Measurements from ENCODE around the gene GRIK4. TPM values are rescaled to one million over a fixed set of nuclear protein-coding genes. Genes with fewer than 3 reads are reported as not detected.

The GRIK4 gene
- total and polyA plus RNA-seq, 4 donors: 0.05 to 0.25 (median 0.06) TPM; not detected in 1

GRCh38 chr11:120676991-120677390, 165.4 kb downstream of the GRIK4 start:
- peaks cover 0 to 4% (median 1%) of the 10 kb centered on the region in 4 donors for H3K27me3 ChIP-seq (ENCODE audit: control insufficient read depth in 4 of 4, insufficient read depth in 4 of 4, low read length in 3 of 4)
- H3K27ac ChIP-seq (ENCODE audit: low read depth in 1 of 2, low read length in 2 of 2): no peak overlapping the region
- H3K4me3 ChIP-seq (ENCODE audit: low read depth in 1 of 3, low read length in 3 of 3): no peak overlapping the region
- WGBS: 83% methylated on average over 6 of the region's 6 CpGs
- H3K9ac ChIP-seq (ENCODE audit: low read depth in 1 of 2, low read length in 2 of 2): no peak overlapping the region
- no peaks in the 10 kb centered on the region for H3K4me1 ChIP-seq (ENCODE audit: control insufficient read depth in 4 of 4, insufficient read depth in 4 of 4, low read length in 3 of 4)
- H3K36me3 ChIP-seq (ENCODE audit: control insufficient read depth in 4 of 4, insufficient read depth in 3 of 4, low read depth in 1 of 4, low read length in 3 of 4): no peaks in the 10 kb centered on the region
- H3K9me3 ChIP-seq (ENCODE audit: control insufficient read depth in 4 of 4, low read length in 3 of 4): no peaks in the 10 kb centered on the region
- DNase-seq (ENCODE audit: low spot score): no peak
- no peak for TF ChIP-seq FOXA2 (IDR thresholded peaks at IDR 0.05)
- TF ChIP-seq HNF4G (IDR thresholded peaks at IDR 0.05): no peak
- no peak for TF ChIP-seq FOXA1 (IDR thresholded peaks at IDR 0.05)
- no peak for TF ChIP-seq EGR1 (IDR thresholded peaks at IDR 0.05; ENCODE audit: low read depth in 2 of 2)
- TF ChIP-seq REST (IDR thresholded peaks at IDR 0.05): no peak
- no peak for TF ChIP-seq ATF3 (IDR thresholded peaks at IDR 0.05)
- TF ChIP-seq YY1 (IDR thresholded peaks at IDR 0.05): no peak
- TF ChIP-seq JUND (IDR thresholded peaks at IDR 0.05): no peak
- TF ChIP-seq TAF1 (conservative IDR thresholded peaks at IDR 0.05): no peak
- no peak for TF ChIP-seq ZBTB33 (IDR thresholded peaks at IDR 0.05)
- no peak for TF ChIP-seq SP1 (IDR thresholded peaks at IDR 0.05)
- no peak for TF ChIP-seq RAD21 (IDR thresholded peaks at IDR 0.05)
- no peak for TF ChIP-seq RXRA (IDR thresholded peaks at IDR 0.05)
- no peak for TF ChIP-seq HNF4A (conservative IDR thresholded peaks at IDR 0.05)
- TF ChIP-seq CTCF (IDR thresholded peaks at IDR 0.05; ENCODE audit: low read depth, low read length, missing input control): no peak
- no peak for TF ChIP-seq MAX (IDR thresholded peaks at IDR 0.05)
- TF ChIP-seq NR2F2 (IDR thresholded peaks at IDR 0.05): no peak
- no peak for TF ChIP-seq GABPA (IDR thresholded peaks at IDR 0.05 in 1 of 2, conservative IDR thresholded peaks at IDR 0.05 in 1 of 2)

Data from liver (tissue), 9 donors.